H9 (cell line): Measurements from ENCODE around the gene CALN1. TPM values are rescaled to one million over a fixed set of nuclear protein-coding genes. Genes with fewer than 3 reads are reported as not detected.

Experiments
- DNase-seq: peaks from one replicate; pipeline ENCODE4 v3.0.0-alpha.2; 2017
- H2AFZ ChIP-seq: one replicate; pipeline ENCODE4 v1.6.1; 2013; ENCODE audit warnings: mild to moderate bottlenecking, low read length, control low read depth, moderate library complexity
- H2AK5ac ChIP-seq: 2 replicates; pipeline ENCODE4 v1.6.1; 2013; ENCODE audit warnings: low read length, control low read depth, mixed read lengths; ENCODE audit not compliant: insufficient read length
- H2BK120ac ChIP-seq: one replicate; pipeline ENCODE4 v1.6.1; 2013; ENCODE audit warnings: low read depth, mild to moderate bottlenecking, low read length, control low read depth, inconsistent platforms; ENCODE audit not compliant: poor library complexity, severe bottlenecking
- H2BK12ac ChIP-seq: 2 replicates; pipeline ENCODE4 v1.6.1; 2013; ENCODE audit warnings: low read length, control low read depth, mixed read lengths, low read depth; ENCODE audit not compliant: insufficient read length
- H2BK15ac ChIP-seq: 2 replicates; pipeline ENCODE4 v1.6.1; 2013; ENCODE audit warnings: low read depth, low read length, control low read depth
- H2BK20ac ChIP-seq: one replicate; pipeline ENCODE4 v1.6.1; 2013; ENCODE audit warnings: low read depth, mild to moderate bottlenecking, low read length, control low read depth, inconsistent platforms; ENCODE audit not compliant: poor library complexity, severe bottlenecking
- H2BK5ac ChIP-seq: 2 replicates; pipeline ENCODE4 v1.6.1; 2013; ENCODE audit warnings: low read length, control low read depth, mixed read lengths; ENCODE audit not compliant: insufficient read length
- H3K14ac ChIP-seq: 2 replicates; pipeline ENCODE4 v1.6.1; 2013; ENCODE audit warnings: low read length, control low read depth; ENCODE audit not compliant: insufficient read depth
- H3K18ac ChIP-seq: 2 replicates; pipeline ENCODE4 v1.6.1; 2013; ENCODE audit warnings: low read depth, mild to moderate bottlenecking, mixed read lengths, low read length, control low read depth; ENCODE audit not compliant: insufficient read length
- H3K23ac ChIP-seq: 2 replicates; pipeline ENCODE4 v1.6.1; 2013; ENCODE audit warnings: low read length, control low read depth, mixed read lengths, low read depth; ENCODE audit not compliant: insufficient read length
- H3K23me2 ChIP-seq: 2 replicates; pipeline ENCODE4 v1.6.1; 2013; ENCODE audit warnings: low read depth, mild to moderate bottlenecking, mixed read lengths, low read length, control low read depth; ENCODE audit not compliant: insufficient read length, poor library complexity, severe bottlenecking
- H3K27ac ChIP-seq: 2 replicates; pipeline ENCODE4 v1.5.1; 2013; ENCODE audit warnings: low read length, control low read depth, mixed read lengths, low read depth; ENCODE audit not compliant: insufficient read length
- H3K27me3 ChIP-seq: 2 replicates; pipeline ENCODE4 v1.6.1; 2013; ENCODE audit warnings: low read length, control low read depth, inconsistent platforms; ENCODE audit not compliant: insufficient read depth
- H3K4ac ChIP-seq: 2 replicates; pipeline ENCODE4 v1.6.1; 2013; ENCODE audit warnings: low read depth, mild to moderate bottlenecking, control low read depth, inconsistent platforms, low read length, moderate library complexity
- H3K4me1 ChIP-seq: 2 replicates; pipeline ENCODE4 v1.6.1; 2013; ENCODE audit warnings: low read length, control low read depth, inconsistent platforms; ENCODE audit not compliant: insufficient read depth
- H3K4me2 ChIP-seq: 2 replicates; pipeline ENCODE4 v1.6.1; 2013; ENCODE audit warnings: low read length, control low read depth, mixed read lengths; ENCODE audit not compliant: insufficient read length, insufficient read depth
- H3K56ac ChIP-seq: 2 replicates; pipeline ENCODE4 v1.6.1; 2013; ENCODE audit warnings: low read depth, mild to moderate bottlenecking, mixed read lengths, low read length, control low read depth; ENCODE audit not compliant: insufficient read length
- H3K79me1 ChIP-seq: 2 replicates; pipeline ENCODE4 v1.6.1; 2013; ENCODE audit warnings: low read depth, mild to moderate bottlenecking, moderate library complexity, low read length, control low read depth, inconsistent platforms; ENCODE audit not compliant: insufficient read depth, poor library complexity, severe bottlenecking
- H3K79me2 ChIP-seq: 2 replicates; pipeline ENCODE4 v1.6.1; 2013; ENCODE audit warnings: low read length, control low read depth, inconsistent platforms; ENCODE audit not compliant: insufficient read depth
- H3K9ac ChIP-seq: 2 replicates; pipeline ENCODE4 v1.6.1; 2013; ENCODE audit warnings: low read length, control low read depth, mixed read lengths; ENCODE audit not compliant: insufficient read length; ENCODE audit errors: extremely low read depth
- H3K9me3 ChIP-seq: one replicate; pipeline ENCODE4 v1.6.1; 2013; ENCODE audit warnings: low read depth, low read length, inconsistent platforms; ENCODE audit not compliant: control insufficient read depth
- H3T11ph ChIP-seq: one replicate; pipeline ENCODE4 v1.6.1; 2013; ENCODE audit warnings: mild to moderate bottlenecking, low read length, control low read depth, inconsistent platforms
- H4K20me1 ChIP-seq: one replicate; pipeline ENCODE4 v1.6.1; 2013; ENCODE audit not compliant: control insufficient read depth, insufficient read length, insufficient read depth
- H4K5ac ChIP-seq: 2 replicates; pipeline ENCODE4 v1.6.1; 2013; ENCODE audit warnings: low read depth, mild to moderate bottlenecking, mixed read lengths, low read length, control low read depth; ENCODE audit not compliant: insufficient read length
- H4K8ac ChIP-seq: replicated peaks from 2 replicates; pipeline ENCODE4 v1.6.1; 2013; ENCODE audit warnings: low read length, control low read depth, mixed read lengths, low read depth; ENCODE audit not compliant: insufficient read length
- H4K91ac ChIP-seq: 2 replicates; pipeline ENCODE4 v1.6.1; 2013; ENCODE audit warnings: low read depth, mild to moderate bottlenecking, moderate library complexity, mixed read lengths, low read length, control low read depth; ENCODE audit not compliant: insufficient read length
- H3K27ac Mint-ChIP-seq, 3 experiments: 2 replicates in 2 of 3; 3 replicates in 1 of 3; pipeline ENCODE4 v1.8.0; 2020 to 2021; ENCODE audit warnings: mixed read lengths in 3 of 3, mild to moderate bottlenecking in 1 of 3, moderate library complexity in 1 of 3
- H3K27me3 Mint-ChIP-seq: 2 replicates; pipeline ENCODE4 v1.8.0; 2021; ENCODE audit warnings: low read depth, mild to moderate bottlenecking, moderate library complexity, mixed read lengths
- H3K36me3 Mint-ChIP-seq, 3 experiments: 2 replicates in 2 of 3; 3 replicates in 1 of 3; pipeline ENCODE4 v1.8.0; 2020 to 2021; ENCODE audit warnings: low read depth in 3 of 3, mixed read lengths in 3 of 3; ENCODE audit not compliant: insufficient read depth in 1 of 3
- H3K4me1 Mint-ChIP-seq, 2 experiments: 2 replicates each; pipeline ENCODE4 v1.8.0; 2020; ENCODE audit warnings: mixed read lengths in 2 of 2
- H3K4me3 Mint-ChIP-seq, 2 experiments: 2 replicates in 1 of 2; 3 replicates in 1 of 2; pipeline ENCODE4 v1.8.0; 2020 to 2021; ENCODE audit warnings: mild to moderate bottlenecking in 2 of 2, mixed read lengths in 2 of 2, moderate library complexity in 1 of 2
- H3K9me3 Mint-ChIP-seq, 2 experiments: 2 replicates in 1 of 2; 3 replicates in 1 of 2; pipeline ENCODE4 v1.8.0; 2020; ENCODE audit warnings: mild to moderate bottlenecking in 2 of 2, mixed read lengths in 2 of 2, moderate library complexity in 1 of 2
- WGBS: extraction: QIAGEN DNeasy Blood & Tissue Kit; methylation state at CpG from one replicate; pipeline ENCODE4 v1.1.7; 2013; ENCODE audit warnings: missing lambda C conversion rate, low lambda C conversion rate, mixed read lengths; ENCODE audit not compliant: insufficient read length; ENCODE audit errors: extremely low coverage; 5-methylcytosine and 5-hydroxymethylcytosine counted together
- total RNA-seq: library from RNA; stranded (reverse); gene quantifications from 2 replicates; pipeline ENCODE4 v1.2.1, GENCODE V29; 2021
- TF ChIP-seq, protein P1 (sequence below): fragments of 200-600 bp; sonication (generic); conservative IDR thresholded peaks from 3 replicates; pipeline ENCODE4 v1.8.0; 2021; ENCODE audit warnings: antibody characterized with exemption, mild to moderate bottlenecking

Gene CALN1
- total RNA-seq, 1 experiment from 2014 or later: 2.8 TPM

DNA sequence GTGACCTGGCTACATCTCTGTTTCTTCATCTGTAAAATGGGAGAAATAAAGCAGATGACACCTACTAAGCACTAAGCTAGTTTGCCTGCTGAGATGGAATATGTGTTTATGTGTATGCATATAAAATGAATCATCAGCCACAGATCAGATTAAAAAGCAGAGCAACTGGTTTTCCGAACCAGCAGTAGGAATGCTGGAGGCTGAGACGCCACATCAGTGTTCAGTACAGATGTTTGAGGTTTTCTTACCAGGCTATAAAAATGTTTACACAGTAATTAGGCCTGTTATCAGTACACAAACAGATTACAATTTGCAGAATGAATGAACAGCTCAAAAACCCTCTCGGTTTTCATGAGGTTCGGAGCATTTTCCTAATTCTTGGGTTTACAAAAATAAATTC is 85.8 kb downstream of the CALN1 start:
- H3K4me1 Mint-ChIP-seq: no peaks in the 10 kb centered on the region
- no peak overlapping the region for H2BK20ac ChIP-seq
- no peak overlapping the region for H3K4ac ChIP-seq
- H3K18ac ChIP-seq: no peak overlapping the region
- no peak overlapping the region for H3K14ac ChIP-seq
- H4K91ac ChIP-seq: no peak overlapping the region
- no peak overlapping the region for H2BK5ac ChIP-seq
- H3K27me3 Mint-ChIP-seq: no peaks in the 10 kb centered on the region; the same call in 1 of the 2 replicates
- H2AK5ac ChIP-seq: no peak overlapping the region
- H3K23ac ChIP-seq: no peak overlapping the region
- H3K27ac ChIP-seq: no peak overlapping the region
- H3K9me3 ChIP-seq: no peaks in the 10 kb centered on the region
- H3K4me3 Mint-ChIP-seq: no peak overlapping the region
- TF ChIP-seq, protein P1, sequence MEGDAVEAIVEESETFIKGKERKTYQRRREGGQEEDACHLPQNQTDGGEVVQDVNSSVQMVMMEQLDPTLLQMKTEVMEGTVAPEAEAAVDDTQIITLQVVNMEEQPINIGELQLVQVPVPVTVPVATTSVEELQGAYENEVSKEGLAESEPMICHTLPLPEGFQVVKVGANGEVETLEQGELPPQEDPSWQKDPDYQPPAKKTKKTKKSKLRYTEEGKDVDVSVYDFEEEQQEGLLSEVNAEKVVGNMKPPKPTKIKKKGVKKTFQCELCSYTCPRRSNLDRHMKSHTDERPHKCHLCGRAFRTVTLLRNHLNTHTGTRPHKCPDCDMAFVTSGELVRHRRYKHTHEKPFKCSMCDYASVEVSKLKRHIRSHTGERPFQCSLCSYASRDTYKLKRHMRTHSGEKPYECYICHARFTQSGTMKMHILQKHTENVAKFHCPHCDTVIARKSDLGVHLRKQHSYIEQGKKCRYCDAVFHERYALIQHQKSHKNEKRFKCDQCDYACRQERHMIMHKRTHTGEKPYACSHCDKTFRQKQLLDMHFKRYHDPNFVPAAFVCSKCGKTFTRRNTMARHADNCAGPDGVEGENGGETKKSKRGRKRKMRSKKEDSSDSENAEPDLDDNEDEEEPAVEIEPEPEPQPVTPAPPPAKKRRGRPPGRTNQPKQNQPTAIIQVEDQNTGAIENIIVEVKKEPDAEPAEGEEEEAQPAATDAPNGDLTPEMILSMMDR: no peak
- H3K79me2 ChIP-seq: no peaks in the 10 kb centered on the region; the same call in 1 of the 2 replicates
- H3K23me2 ChIP-seq: no peaks in the 10 kb centered on the region
- no peaks in the 10 kb centered on the region for H3K79me1 ChIP-seq
- H2BK12ac ChIP-seq: no peak overlapping the region
- H3K9me3 Mint-ChIP-seq: peaks cover 0 to 3% of the 10 kb centered on the region in 2 experiments; a peak in 1 of 5 replicates
- H3K4me2 ChIP-seq: no peak overlapping the region
- no peaks in the 10 kb centered on the region for H4K20me1 ChIP-seq
- no peaks in the 10 kb centered on the region for H3K27me3 ChIP-seq
- H2BK120ac ChIP-seq: no peak overlapping the region
- H3K36me3 Mint-ChIP-seq: peaks cover 0 to 4% (median 4%) of the 10 kb centered on the region in 3 experiments; a peak in 1 of 7 replicates
- H2AFZ ChIP-seq: no peak overlapping the region
- no peak overlapping the region for H3K27ac Mint-ChIP-seq
- no peak overlapping the region for H4K8ac ChIP-seq
- no peak overlapping the region for H3K9ac ChIP-seq
- WGBS: no CpG with 5 or more reads among the region's 4 CpGs
- no peak overlapping the region for H4K5ac ChIP-seq
- no peak for DNase-seq
- no peak overlapping the region for H3K56ac ChIP-seq
- H3K4me1 ChIP-seq: no peaks in the 10 kb centered on the region
- H3T11ph ChIP-seq: no peak overlapping the region
- H2BK15ac ChIP-seq: no peak overlapping the region
